HCT116 (cell line): ENCODE results near the gene EHMT1. TPM values are rescaled to one million over a fixed set of nuclear protein-coding genes. Genes with fewer than 3 reads are reported as not detected.
A peak's percentile ranks its signal among the peaks of the same experiment; 100 is the strongest.

ENCODE experiments used
- ATAC-seq: fragments of 200-7000 bp; cut with Tn5 transposase; 2 replicates; pipeline ENCODE4 v1.9.1; 2020; ENCODE audit warnings: mild to moderate bottlenecking, moderate library complexity
- BruUV-seq: library from RNA; stranded (reverse); fragments of 400-500 nt; replicated peaks from 2 replicates; lab custom pipeline; 2021; lab: Mats Ljungman, UMichigan
- CTCF ChIA-PET: fragments of 300-600 bp; sonication (Branson Sonifier 250); formaldehyde crosslinking; loops from one replicate; lab custom pipeline; 2021; ENCODE audit warnings: antibody characterized with exemption; lab: Charles Lee
- POLR2A ChIA-PET: fragments of 300-600, 350-600 bp; sonication (Branson Sonifier 250); formaldehyde crosslinking; loops from one replicate; lab custom pipeline; 2021; ENCODE audit warnings: antibody characterized with exemption; lab: Charles Lee
- RAD21 ChIA-PET, 2 experiments: fragments of 300-600 bp; sonication (Branson Sonifier 250); formaldehyde crosslinking; loops; one replicate each; lab custom pipeline; 2023; ENCODE audit warnings: low total read pairs in 2 of 2; ENCODE audit not compliant: uncharacterized antibody in 2 of 2, unreplicated experiment in 2 of 2, low non-redundant PET in 1 of 2; lab: Charles Lee
- DNase-seq: peaks from one replicate; pipeline ENCODE4 v3.0.0-alpha.2; 2010; ENCODE audit warnings: low read depth, low spot score
- H2AFZ ChIP-seq: fragments of 200-600 bp; shearing (Covaris generic), sonication (generic); 2 replicates; pipeline ENCODE4 v1.6.1; 2017; ENCODE audit warnings: low read depth, mixed run types, mixed read lengths, antibody characterized with exemption, low read length; ENCODE audit not compliant: poor library complexity, severe bottlenecking
- H3K27ac ChIP-seq: 2 replicates; pipeline ENCODE4 v1.5.1; 2012; ENCODE audit warnings: low read depth, low read length
- H3K27me3 ChIP-seq: fragments of 200-600 bp; sonication (generic); 2 replicates; pipeline ENCODE4 v1.6.1; 2016; ENCODE audit warnings: mixed run types, low read length, mixed read lengths; ENCODE audit not compliant: insufficient read depth
- H3K36me3 ChIP-seq, 2 experiments: fragments of 200-500 bp in 1 of 2; fragments of 200-600 bp in 1 of 2; sonication (Bioruptor generic) in 1 of 2; sonication (generic) in 1 of 2; 2 replicates each; pipeline versions ENCODE4 v1.5.1 to v1.6.1; 2014 to 2016; ENCODE audit warnings: low read length in 2 of 2, inconsistent platforms in 1 of 2, mixed read lengths in 1 of 2, mixed run types in 1 of 2; ENCODE audit not compliant: insufficient read depth in 2 of 2, control insufficient read depth in 1 of 2
- H3K4me1 ChIP-seq, 2 experiments: fragments of 200-600 bp in 1 of 2; sonication (generic) in 1 of 2; 2 replicates each; pipeline versions ENCODE4 v1.5.1 to v1.6.1; 2012 to 2017; ENCODE audit warnings: low read length in 2 of 2, inconsistent platforms in 1 of 2, mild to moderate bottlenecking in 1 of 2, mixed read lengths in 1 of 2, mixed run types in 1 of 2, moderate library complexity in 1 of 2; ENCODE audit not compliant: insufficient read depth in 2 of 2, control insufficient read depth in 1 of 2
- H3K4me2 ChIP-seq: fragments of 200-600 bp; sonication (generic); 2 replicates; pipeline ENCODE4 v1.6.1; 2017; ENCODE audit warnings: mixed run types, low read length, mixed read lengths
- H3K4me3 ChIP-seq, 2 experiments: fragments of 200-600 bp in 1 of 2; sonication (generic) in 1 of 2; replicated peaks in 1 of 2; 2 replicates each; pipeline ENCODE4 v1.5.1; 2011 to 2016; ENCODE audit warnings: low read length in 2 of 2, control low read depth in 1 of 2, low read depth in 1 of 2, mild to moderate bottlenecking in 1 of 2, mixed read lengths in 1 of 2, mixed run types in 1 of 2
- H3K79me2 ChIP-seq: fragments of 200-600 bp; sonication (generic); 2 replicates; pipeline ENCODE4 v1.6.1; 2017; ENCODE audit warnings: mild to moderate bottlenecking, mixed run types, low read length, moderate library complexity, mixed read lengths; ENCODE audit not compliant: insufficient read depth
- H3K9ac ChIP-seq: fragments of 200-600 bp; sonication (generic); 2 replicates; pipeline ENCODE4 v1.6.1; 2016; ENCODE audit warnings: low read length, mixed read lengths
- H3K9me2 ChIP-seq: fragments of 200-600 bp; sonication (generic), shearing (Covaris generic); 2 replicates; pipeline ENCODE4 v1.6.1; 2017; ENCODE audit warnings: mixed run types, mild to moderate bottlenecking, moderate library complexity; ENCODE audit not compliant: insufficient read depth
- H3K9me3 ChIP-seq, 2 experiments: fragments of 200-500 bp in 1 of 2; fragments of 200-600 bp in 1 of 2; sonication (Bioruptor generic) in 1 of 2; sonication (generic) in 1 of 2; 2 replicates each; pipeline ENCODE4 v1.6.1; 2014 to 2017; ENCODE audit warnings: low read length in 2 of 2, mixed read lengths in 2 of 2, inconsistent platforms in 1 of 2, low read depth in 1 of 2, mild to moderate bottlenecking in 1 of 2, mixed run types in 1 of 2, moderate library complexity in 1 of 2; ENCODE audit not compliant: control insufficient read depth in 1 of 2, insufficient read depth in 1 of 2
- H4K20me1 ChIP-seq: fragments of 200-600 bp; sonication (generic), shearing (Covaris generic); 2 replicates; pipeline ENCODE4 v1.6.1; 2017; ENCODE audit warnings: mixed run types, mild to moderate bottlenecking, moderate library complexity; ENCODE audit not compliant: insufficient read depth
- CBX3 ChIP-seq: IDR thresholded peaks from 2 replicates; pipeline ENCODE4 v1.6.1; 2012; ENCODE audit warnings: low read depth
- CEBPB ChIP-seq: IDR thresholded peaks from 2 replicates; pipeline ENCODE4 v1.6.1; 2012; ENCODE audit warnings: low read depth
- ELF1 ChIP-seq: IDR thresholded peaks from 2 replicates; pipeline ENCODE4 v1.6.1; 2012; ENCODE audit warnings: low read depth, borderline replicate concordance
- EZH2 ChIP-seq: fragments of 200-600 bp; sonication (generic); IDR thresholded peaks from 2 replicates; pipeline ENCODE4 v1.6.1; 2017; ENCODE audit warnings: antibody characterized with exemption, mixed run types
- EZH2phosphoT487 ChIP-seq: fragments of 200-600 bp; IDR thresholded peaks from 2 replicates; pipeline ENCODE4 v1.6.1; 2018; ENCODE audit warnings: antibody characterized with exemption, borderline replicate concordance
- FOSL1 ChIP-seq: IDR thresholded peaks from 2 replicates; pipeline ENCODE4 v1.6.1; 2012; ENCODE audit warnings: low read depth
- JUND ChIP-seq: IDR thresholded peaks from 2 replicates; pipeline ENCODE4 v1.6.1; 2012
- MAX ChIP-seq: IDR thresholded peaks from 2 replicates; pipeline ENCODE4 v1.6.1; 2012
- POLR2A ChIP-seq: IDR thresholded peaks from 2 replicates; pipeline ENCODE4 v1.7.0; 2011; ENCODE audit warnings: borderline replicate concordance; ENCODE audit not compliant: insufficient read depth, insufficient read length; ENCODE audit errors: extremely low read depth
- POLR2AphosphoS5 ChIP-seq: IDR thresholded peaks from 2 replicates; pipeline ENCODE4 v1.6.1; 2011; ENCODE audit warnings: mild to moderate bottlenecking, low read depth, low read length, moderate library complexity
- RAD21 ChIP-seq: IDR thresholded peaks from 2 replicates; pipeline ENCODE4 v1.6.1; 2012; ENCODE audit warnings: low read depth, mild to moderate bottlenecking
- REST ChIP-seq: IDR thresholded peaks from 2 replicates; pipeline ENCODE4 v1.6.1; 2012; ENCODE audit warnings: low read depth
- SIN3A ChIP-seq: IDR thresholded peaks from 2 replicates; pipeline ENCODE4 v1.6.1; 2012; ENCODE audit warnings: low read depth
- SP1 ChIP-seq: IDR thresholded peaks from 2 replicates; pipeline ENCODE4 v1.6.1; 2012; ENCODE audit warnings: low read depth
- SRF ChIP-seq: IDR thresholded peaks from 2 replicates; pipeline ENCODE4 v1.6.1; 2012; ENCODE audit warnings: low read depth
- ZBTB33 ChIP-seq: IDR thresholded peaks from 2 replicates; pipeline ENCODE4 v1.6.1; 2011; ENCODE audit warnings: mild to moderate bottlenecking, low read length, moderate library complexity; ENCODE audit not compliant: insufficient replicate concordance; ENCODE audit errors: extremely low read depth
- ZFX ChIP-seq: fragments of 450-650 bp; IDR thresholded peaks from 2 replicates; pipeline ENCODE4 v1.6.1; 2017
- intact Hi-C: fragments of 100-400 bp; cut with micrococcal nuclease; formaldehyde crosslinking; loops from 2 replicates; pipeline ENCODE4 v1.10.0; 2022
- total RNA-seq: library from RNA; stranded (reverse); gene quantifications from one replicate; pipeline ENCODE4 v1.2.1, GENCODE V29; 2021; ENCODE audit not compliant: unreplicated experiment

EHMT1 gene
- total RNA-seq, 1 experiment from 2014 or later = 86.1 TPM

- ChIA-PET RAD21 (interaction anchor here in 1 of 2 experiments (0.6 kb wide), 1 partner anchor 34 kb away, joined by 4 read pairs; no protein-coding TSS in a partner anchor), CTCF (no interaction called here), POLR2A (no interaction called here)
- Histone ChIP-seq H3K27me3 (no peaks in the 10 kb centered on the region), H3K4me2 (peak overlapping the region; percentile 57), H3K27ac (peak overlapping the region; percentile 12; the same call in 1 of the 2 replicates), H3K36me3 (peaks cover 13 to 23% of the 10 kb centered on the region in 2 experiments; a peak in 3 of 4 replicates), H2AFZ (no peak overlapping the region), H3K79me2 (peaks cover 10% of the 10 kb centered on the region), H3K4me3 (0 out of 4 replicates have a peak overlapping the region, but pooled peaks of 1 of the 2 experiments have one; percentile 9), H4K20me1 (no peaks in the 10 kb centered on the region), H3K4me1 (peaks cover 9 to 18% of the 10 kb centered on the region in 2 experiments; a peak in 3 of 4 replicates), H3K9me2 (no peaks in the 10 kb centered on the region), H3K9me3 (no peaks in the 10 kb centered on the region; a peak in 1 of 4 replicates), H3K9ac (no peak overlapping the region)
- TF ChIP-seq ZFX (no peak), JUND (no peak), EZH2phosphoT487 (no peak), SRF (no peak), SIN3A (no peak), FOSL1 (no peak), POLR2AphosphoS5 (no peak), MAX (no peak), RAD21 (no peak), ZBTB33 (no peak), CEBPB (no peak), POLR2A (no peak), ELF1 (no peak), CBX3 (no peak), EZH2 (no peak), SP1 (no peak), REST (no peak)
- peak; percentile 18; the same call in 1 of the 2 replicates for ATAC-seq
- intact Hi-C loops = no loop called here
- BruUV-seq = no TSS peak
- no peak for DNase-seq
Measured at GRCh38 chr9:137757139-137757538, 138.3 kb downstream of the EHMT1 start.
